AG09319 (cell line): Measurements from ENCODE around the gene CARD9.

Source experiments
- DNase-seq: peaks from one replicate; pipeline ENCODE4 v3.0.0-alpha.2; 2010; ENCODE audit warnings: low read depth; ENCODE audit errors: extremely low read depth
- TF ChIP-seq, protein P1 (sequence below): IDR thresholded peaks from 2 replicates; pipeline ENCODE4 v1.5.1; 2011; ENCODE audit warnings: low read depth, mild to moderate bottlenecking, inconsistent platforms, low read length, moderate library complexity

Gene CARD9

DNA sequence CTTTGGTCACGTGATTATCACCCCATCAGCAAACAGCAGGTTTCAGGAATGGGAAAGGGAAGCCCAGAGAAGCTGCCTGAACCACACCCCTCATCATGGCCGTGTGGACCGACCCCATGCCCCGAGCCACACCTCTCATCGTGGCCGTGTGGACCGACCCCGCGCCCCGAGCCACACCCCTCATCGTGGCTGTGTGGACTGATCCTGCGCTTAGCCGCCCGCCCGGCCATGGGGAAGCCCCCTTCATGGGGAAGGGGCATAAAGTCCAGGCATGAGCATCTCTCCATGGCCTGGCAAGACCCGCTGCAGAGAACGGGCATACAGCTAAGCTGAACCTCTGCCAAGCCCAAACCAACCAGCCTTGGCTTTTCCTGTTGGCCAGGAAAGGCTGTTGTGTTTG, 20.1 kb upstream of the CARD9 start:
- no peak for DNase-seq
- TF ChIP-seq, protein P1, sequence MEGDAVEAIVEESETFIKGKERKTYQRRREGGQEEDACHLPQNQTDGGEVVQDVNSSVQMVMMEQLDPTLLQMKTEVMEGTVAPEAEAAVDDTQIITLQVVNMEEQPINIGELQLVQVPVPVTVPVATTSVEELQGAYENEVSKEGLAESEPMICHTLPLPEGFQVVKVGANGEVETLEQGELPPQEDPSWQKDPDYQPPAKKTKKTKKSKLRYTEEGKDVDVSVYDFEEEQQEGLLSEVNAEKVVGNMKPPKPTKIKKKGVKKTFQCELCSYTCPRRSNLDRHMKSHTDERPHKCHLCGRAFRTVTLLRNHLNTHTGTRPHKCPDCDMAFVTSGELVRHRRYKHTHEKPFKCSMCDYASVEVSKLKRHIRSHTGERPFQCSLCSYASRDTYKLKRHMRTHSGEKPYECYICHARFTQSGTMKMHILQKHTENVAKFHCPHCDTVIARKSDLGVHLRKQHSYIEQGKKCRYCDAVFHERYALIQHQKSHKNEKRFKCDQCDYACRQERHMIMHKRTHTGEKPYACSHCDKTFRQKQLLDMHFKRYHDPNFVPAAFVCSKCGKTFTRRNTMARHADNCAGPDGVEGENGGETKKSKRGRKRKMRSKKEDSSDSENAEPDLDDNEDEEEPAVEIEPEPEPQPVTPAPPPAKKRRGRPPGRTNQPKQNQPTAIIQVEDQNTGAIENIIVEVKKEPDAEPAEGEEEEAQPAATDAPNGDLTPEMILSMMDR = no peak

DNA sequence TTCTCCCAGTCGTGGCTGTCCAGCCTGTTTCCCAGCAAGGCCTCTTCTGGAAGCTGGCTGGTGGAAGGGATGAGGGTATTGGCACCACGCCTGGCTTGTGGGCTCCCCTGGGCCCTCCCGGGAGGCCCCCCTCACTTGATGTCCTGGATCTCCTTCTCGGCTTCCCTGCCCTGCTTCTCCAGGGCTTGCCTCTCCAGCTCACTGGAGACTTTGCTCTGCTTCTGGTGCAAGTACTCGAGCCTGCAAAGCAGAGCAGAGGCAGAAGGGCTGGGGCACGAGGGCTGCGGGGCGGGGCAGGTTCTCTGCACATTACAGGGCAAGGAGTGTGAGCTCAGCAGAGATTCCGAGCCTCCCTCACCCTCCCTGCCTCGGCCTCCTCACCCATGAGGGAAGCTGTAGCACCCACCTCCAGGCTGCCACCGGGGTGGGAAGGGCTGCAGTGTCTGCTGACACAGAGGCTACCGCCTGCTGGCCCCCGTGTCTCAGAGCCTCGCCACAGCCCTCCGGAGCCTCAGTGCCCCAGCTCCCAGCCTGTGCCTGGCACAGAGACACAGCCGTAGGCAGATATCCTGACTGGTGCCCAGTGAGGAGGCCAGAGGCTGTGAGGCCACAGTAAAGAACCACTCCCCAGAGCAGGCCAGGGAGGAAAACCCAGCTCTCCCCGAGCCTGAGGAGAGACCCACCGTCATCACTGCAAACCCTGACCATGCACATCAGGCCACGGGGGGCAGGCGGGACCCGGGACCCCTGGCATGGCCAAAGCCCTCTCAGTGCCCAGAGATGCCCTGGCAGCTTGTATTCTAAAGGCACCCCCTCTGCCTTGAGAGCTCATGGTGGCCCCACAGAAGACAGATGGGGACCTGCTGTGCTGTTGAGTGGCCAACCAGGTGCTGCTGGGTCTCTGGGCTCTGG, 19.3 kb upstream of the CARD9 start:
- TF ChIP-seq, protein P1 = no peak
- DNase-seq = no peak

DNA sequence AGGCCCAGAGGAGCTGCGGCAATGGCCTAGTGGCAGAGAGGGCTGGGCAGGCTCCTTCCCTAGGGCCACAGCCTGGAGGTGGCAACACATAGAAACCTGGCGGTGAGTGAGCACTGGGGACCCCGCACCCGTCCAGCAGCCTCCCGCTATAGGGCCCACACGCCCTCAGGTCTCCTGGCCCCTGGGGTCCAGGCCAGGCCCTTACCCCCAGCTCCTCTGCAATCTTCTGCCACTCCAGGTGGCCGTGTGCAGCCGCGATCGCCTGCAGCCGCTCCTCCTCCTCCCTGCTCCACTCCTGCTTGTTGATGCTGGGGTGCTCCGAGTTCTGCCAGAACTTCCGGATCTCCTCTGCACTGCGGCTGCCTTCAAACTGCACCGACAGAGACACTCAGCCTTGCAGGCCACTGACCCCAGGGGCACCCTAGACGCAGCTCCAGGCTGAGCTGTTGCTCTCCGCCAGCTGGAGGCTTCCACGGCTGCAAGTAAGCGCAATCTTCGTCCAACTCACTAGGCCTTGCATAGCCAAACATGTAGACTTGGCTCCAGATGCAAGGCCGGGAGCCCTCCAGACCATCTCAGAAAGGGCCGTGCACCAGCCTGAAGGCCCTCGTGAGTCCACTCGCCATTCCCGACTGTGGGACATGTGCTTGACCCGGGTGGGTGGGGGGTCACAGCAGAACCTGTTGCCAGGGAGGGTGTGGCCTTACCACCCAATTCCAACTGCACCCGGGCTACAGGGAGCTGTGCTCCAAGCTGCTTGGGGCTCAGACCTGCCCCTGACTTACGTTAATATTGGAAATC, 18.5 kb upstream of the CARD9 start:
- no peak for DNase-seq
- TF ChIP-seq, protein P1 = no peak

DNA sequence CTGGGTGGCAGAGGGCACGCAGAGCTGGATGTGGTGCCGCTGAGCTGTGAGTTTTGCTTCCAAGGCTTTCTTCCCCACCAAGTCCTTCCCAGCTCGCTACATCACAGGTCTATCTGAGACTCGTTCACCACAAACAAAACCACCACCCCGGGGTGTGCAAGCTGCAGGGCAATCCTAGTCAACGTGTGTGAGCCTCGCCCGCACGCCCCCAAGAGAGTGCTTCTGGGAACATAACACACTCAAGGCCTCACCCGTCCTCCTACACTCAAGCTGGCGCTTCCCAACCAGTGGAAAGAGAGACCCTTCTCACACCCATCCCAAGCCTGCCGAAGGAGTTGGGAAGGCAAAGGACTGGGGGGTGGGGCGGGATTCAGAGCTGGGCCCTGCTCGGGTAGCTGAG, 15.9 kb upstream of the CARD9 start:
- no peak for DNase-seq
- TF ChIP-seq, protein P1 = no peak

DNA sequence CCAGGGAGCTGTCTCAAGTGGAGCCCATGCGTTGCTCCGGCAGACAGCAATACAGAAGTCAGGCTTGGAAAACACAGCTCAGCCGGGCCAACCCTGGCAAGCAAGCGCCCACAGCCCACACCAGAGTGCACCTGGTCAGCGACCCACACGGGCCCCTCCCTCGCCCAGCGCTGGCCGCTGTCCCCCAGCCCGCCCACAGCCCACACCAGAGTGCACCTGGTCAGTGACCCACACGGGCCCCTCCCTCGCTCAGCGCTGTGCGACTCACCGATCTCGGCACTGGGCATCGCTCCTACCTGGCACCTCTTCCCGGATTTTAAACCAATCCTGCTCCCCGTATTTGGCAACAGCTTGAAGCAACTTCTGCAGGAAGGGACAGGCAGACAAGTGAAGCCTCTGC, 13.7 kb upstream of the CARD9 start:
- no peak for DNase-seq
- TF ChIP-seq, protein P1 = no peak

DNA sequence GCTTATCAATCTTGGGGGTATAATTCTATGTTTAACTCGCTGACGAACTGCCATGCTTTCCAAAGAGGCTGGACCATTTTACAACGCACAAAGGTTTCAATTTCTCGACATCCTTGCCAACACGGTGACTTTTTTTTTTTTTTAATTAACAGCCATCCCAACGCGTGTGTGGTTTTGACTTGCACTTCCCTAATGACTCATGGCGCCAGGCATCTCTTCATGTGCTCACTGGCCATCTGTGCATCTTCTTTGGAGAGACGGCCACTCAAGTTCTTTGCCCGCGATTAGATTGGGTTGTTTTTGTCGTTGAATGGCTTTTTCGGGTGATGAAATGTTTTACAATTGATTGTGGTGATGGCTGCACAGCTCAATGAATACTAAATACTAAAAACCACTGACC, 12.5 kb upstream of the CARD9 start:
- TF ChIP-seq, protein P1 = no peak
- no peak for DNase-seq

DNA sequence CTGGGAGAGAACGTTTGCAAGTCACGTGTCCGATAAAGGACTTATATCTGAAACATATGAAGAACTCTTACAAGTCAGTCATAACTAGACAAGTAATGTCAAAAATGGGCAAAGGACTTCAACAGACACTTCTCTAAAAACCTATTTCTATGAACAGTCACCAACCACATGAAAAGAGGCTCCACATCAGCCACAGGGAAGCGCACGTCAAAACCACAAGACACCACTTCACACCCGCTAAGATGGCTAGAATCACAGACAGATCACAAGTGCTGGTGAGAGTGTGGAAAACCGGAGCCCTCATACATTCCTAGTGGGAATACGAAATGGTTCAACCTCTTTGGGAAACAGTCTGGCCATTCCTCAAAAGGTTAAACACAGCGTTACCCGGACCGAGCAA, 11.5 kb upstream of the CARD9 start:
- TF ChIP-seq, protein P1 = no peak
- DNase-seq = no peak
